GM18907 (cell line): ENCODE results near the gene OR8J3.
"Not testable (repeated sequence)": the region's sequence is repeated elsewhere in the genome, so short reads cannot be mapped to it uniquely, and the experiment has no call there.

Experiments
- ATAC-seq: cut with Tn5 transposase; IDR thresholded peaks from one replicate; pipeline ENCODE4 v1.9.1; 2021; ENCODE audit warnings: mild to moderate bottlenecking, moderate library complexity; ENCODE audit not compliant: unreplicated experiment

Gene OR8J3

GRCh38 chr11:56140151-56140661 is at the start of gene OR8J3:
TSS of gene OR8J3 (minus strand) at chr11:56140201. CDS start at chr11:56137718, 2,483 bp downstream.
- ATAC-seq: no peak

- ATAC-seq: no peak
Observed at GRCh38 chr11:56188602-56189001, 48.6 kb upstream of the OR8J3 start.

- ATAC-seq: no peak
Observed at GRCh38 chr11:56183459-56183858, 43.5 kb upstream of the OR8J3 start.

GRCh38 chr11:56176318-56176717 is 36.3 kb upstream of the OR8J3 start, which contains the start of gene OR5J2:
TSS of gene OR5J2 (plus strand) at chr11:56176618. CDS start at chr11:56176618, 0 bp downstream.
- no peak for ATAC-seq

GRCh38 chr11:56172256-56172830 is 32.3 kb upstream of the OR8J3 start:
- ATAC-seq: no peak

GRCh38 chr11:56163804-56164203 is 23.8 kb upstream of the OR8J3 start:
- ATAC-seq: no peak

GRCh38 chr11:56160217-56160616 is 20.2 kb upstream of the OR8J3 start, which contains the start of gene OR8K5:
TSS of gene OR8K5 (minus strand) at chr11:56160317. CDS start at chr11:56160317, 0 bp downstream.
- no peak for ATAC-seq

GRCh38 chr11:56152333-56152732 is 12.3 kb upstream of the OR8J3 start:
- no peak for ATAC-seq

GRCh38 chr11:56151376-56151775 is 11.4 kb upstream of the OR8J3 start:
- no peak for ATAC-seq

- not testable (repeated sequence) for ATAC-seq
Observed at GRCh38 chr11:56143681-56144080, 3.7 kb upstream of the OR8J3 start.

- no peak for ATAC-seq
Observed at GRCh38 chr11:56122073-56122472, 17.9 kb downstream of the OR8J3 start, which contains the start of gene OR8H3. TSS of gene OR8H3 (plus strand) at chr11:56122373. CDS start at chr11:56122373, 0 bp downstream.

- no peak for ATAC-seq
Observed at GRCh38 chr11:56103210-56103737, 36.7 kb downstream of the OR8J3 start, which contains the start of gene OR8H2. TSS of gene OR8H2 (plus strand) at chr11:56103687. CDS start at chr11:56105043, 1,356 bp downstream.

GRCh38 chr11:56093008-56093407 is 47.0 kb downstream of the OR8J3 start, which contains the start of gene OR8I2:
TSS of gene OR8I2 (plus strand) at chr11:56093308. CDS start at chr11:56093308, 0 bp downstream.
- ATAC-seq: no peak

GRCh38 chr11:56089697-56090096 is 50.3 kb downstream of the OR8J3 start:
- no peak for ATAC-seq
